Body of pancreas (tissue), 4 donors: ENCODE data around the gene BRWD1.

ENCODE experiments used
- POLR2A ChIP-seq, 3 donors: fragments of 450-650 bp; IDR thresholded peaks; one replicate each; pipeline ENCODE4 v1.6.1; 2016; ENCODE audit warnings: antibody characterized with exemption in 3 of 3, mild to moderate bottlenecking in 2 of 3
- TF ChIP-seq, protein P1 (sequence below), 7 experiments: fragments of 450-650 bp in 4 of 7; fragments of 200-600 bp in 3 of 7; sonication (generic) in 3 of 7; IDR thresholded peaks; one replicate each; pipeline ENCODE4 v1.5.1; 2016 to 2019; ENCODE audit warnings: antibody characterized with exemption in 7 of 7

DNA sequence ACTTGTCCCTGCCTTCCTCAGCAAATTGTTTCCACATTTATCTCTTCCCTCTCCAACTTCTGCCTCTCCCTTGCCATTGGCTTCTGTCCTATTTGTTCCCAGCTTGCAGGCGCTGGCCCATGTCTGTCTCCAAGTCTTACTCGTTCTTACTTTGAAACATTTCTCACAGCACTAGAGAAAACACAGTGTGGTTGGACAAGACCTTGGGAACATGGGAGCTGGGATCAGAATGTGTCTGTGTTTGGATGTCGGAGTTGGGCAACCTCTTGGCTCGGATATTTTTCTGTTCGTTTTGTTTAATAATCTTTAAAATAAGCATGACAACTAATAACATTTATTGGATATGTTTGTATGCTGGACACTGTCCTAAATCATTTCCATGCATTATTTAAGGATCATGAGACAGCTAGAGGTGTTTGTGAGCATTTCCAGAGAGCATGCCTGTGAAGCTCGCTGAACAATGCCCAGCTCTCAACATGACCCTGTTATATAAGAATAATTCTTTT, 5.9 kb upstream of the BRWD1 start:
- TF ChIP-seq, protein P1, sequence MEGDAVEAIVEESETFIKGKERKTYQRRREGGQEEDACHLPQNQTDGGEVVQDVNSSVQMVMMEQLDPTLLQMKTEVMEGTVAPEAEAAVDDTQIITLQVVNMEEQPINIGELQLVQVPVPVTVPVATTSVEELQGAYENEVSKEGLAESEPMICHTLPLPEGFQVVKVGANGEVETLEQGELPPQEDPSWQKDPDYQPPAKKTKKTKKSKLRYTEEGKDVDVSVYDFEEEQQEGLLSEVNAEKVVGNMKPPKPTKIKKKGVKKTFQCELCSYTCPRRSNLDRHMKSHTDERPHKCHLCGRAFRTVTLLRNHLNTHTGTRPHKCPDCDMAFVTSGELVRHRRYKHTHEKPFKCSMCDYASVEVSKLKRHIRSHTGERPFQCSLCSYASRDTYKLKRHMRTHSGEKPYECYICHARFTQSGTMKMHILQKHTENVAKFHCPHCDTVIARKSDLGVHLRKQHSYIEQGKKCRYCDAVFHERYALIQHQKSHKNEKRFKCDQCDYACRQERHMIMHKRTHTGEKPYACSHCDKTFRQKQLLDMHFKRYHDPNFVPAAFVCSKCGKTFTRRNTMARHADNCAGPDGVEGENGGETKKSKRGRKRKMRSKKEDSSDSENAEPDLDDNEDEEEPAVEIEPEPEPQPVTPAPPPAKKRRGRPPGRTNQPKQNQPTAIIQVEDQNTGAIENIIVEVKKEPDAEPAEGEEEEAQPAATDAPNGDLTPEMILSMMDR (IDR thresholded peaks at IDR 0.05) = no peak
- TF ChIP-seq POLR2A (IDR thresholded peaks at IDR 0.05) = no peak
